HL-60/S4 treated with retinoic acid at 250 ng/mL for 4 days and 3 days (cell line): ENCODE results near the gene PELI2.
"Not testable (repeated sequence)": the region's sequence is repeated elsewhere in the genome, so short reads cannot be mapped to it uniquely, and the experiment has no call there.

Experiments used
- in situ Hi-C: fragments of 300-500 bp; cut with MboI; formaldehyde crosslinking; loops from 2 replicates; pipeline ENCODE4 v1.7.0; 2022; ENCODE audit warnings: low sequenced_read_pairs

The PELI2 gene

DNA sequence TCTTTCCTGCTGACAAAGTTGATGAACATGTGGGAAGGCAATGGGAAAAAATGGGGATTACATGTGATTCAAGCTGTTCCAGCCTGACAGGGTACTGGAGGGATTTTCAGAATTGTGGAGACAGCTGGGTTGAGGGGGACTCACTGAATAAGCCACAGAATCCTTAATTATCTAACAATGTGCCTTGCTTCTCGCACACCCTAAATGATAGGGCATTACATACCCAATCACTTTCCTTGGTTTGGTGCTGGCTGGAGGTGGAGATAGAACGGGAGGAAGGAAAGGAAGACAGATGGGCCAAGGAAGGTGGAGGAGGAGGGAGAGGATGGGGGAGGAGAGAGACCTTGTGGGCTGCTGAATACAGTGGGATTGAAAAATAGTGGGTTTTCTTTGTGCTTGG lies 20.7 kb downstream of the PELI2 start:
- in situ Hi-C loops: no loop called here

- in situ Hi-C loops: no loop called here
Observed at GRCh38 chr14:56142314-56142713, 24.1 kb downstream of the PELI2 start.

DNA sequence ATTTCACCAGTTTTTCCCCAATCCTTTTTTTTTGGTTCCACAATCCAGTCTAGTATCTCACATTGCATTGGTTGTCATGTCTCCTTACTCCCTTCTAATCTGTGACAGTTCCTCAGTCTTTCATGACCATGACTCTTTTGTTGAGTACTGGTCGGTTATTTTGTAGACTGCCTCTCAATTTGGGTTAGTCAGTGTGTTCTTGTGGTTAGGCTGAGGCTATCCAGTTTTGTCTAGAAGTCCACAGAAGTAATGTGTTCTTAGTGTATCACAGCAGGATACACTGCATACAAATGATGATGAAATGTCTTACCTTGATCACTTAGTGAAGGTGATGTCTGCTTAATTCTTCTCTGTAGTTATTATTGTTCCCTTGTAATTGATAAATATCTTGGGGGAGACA lies 24.8 kb downstream of the PELI2 start:
- in situ Hi-C loops: no loop called here

DNA sequence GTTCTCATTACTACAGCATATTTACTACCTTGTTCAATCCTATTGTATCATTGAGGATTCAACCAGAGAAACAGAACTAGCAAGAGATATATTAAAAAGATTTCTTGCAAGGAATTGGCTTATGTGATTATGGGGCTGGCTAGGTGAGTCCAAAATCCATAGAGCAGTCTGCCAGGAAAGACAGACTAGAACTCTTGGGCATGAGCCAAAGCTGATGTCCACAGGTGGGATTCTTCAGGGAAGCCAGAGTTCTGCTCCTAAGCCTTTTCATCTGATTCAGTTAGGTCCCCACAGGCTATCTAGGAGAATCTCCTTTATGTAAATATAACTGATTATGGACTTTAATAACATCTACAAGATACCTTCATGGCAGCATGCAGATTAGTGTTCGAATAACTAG lies 26.0 kb downstream of the PELI2 start:
- in situ Hi-C loops: no loop called here

GRCh38 chr14:56145181-56145769 lies 27.1 kb downstream of the PELI2 start:
- in situ Hi-C loops: no loop called here

GRCh38 chr14:56145965-56146364 lies 27.8 kb downstream of the PELI2 start:
- in situ Hi-C loops: no loop called here

DNA sequence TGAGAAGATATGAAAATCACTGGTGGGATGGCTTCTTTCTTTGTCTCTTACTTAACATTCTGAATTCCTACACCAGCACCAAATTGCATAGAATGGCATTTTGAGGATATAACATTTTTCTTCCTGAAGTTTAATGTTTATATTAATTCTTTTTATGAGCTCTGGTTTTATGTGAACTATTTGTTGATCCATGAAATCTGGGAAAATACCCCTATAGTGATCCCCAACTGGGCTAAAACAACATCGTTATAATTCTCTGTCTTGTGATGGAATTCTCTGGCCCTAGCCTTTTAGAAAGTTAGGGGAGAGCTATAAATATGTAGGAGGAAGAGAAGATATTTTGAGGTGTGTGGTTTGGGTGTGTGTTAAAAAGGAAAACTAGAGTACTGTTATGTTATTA lies 29.2 kb downstream of the PELI2 start:
- in situ Hi-C loops: no loop called here

DNA sequence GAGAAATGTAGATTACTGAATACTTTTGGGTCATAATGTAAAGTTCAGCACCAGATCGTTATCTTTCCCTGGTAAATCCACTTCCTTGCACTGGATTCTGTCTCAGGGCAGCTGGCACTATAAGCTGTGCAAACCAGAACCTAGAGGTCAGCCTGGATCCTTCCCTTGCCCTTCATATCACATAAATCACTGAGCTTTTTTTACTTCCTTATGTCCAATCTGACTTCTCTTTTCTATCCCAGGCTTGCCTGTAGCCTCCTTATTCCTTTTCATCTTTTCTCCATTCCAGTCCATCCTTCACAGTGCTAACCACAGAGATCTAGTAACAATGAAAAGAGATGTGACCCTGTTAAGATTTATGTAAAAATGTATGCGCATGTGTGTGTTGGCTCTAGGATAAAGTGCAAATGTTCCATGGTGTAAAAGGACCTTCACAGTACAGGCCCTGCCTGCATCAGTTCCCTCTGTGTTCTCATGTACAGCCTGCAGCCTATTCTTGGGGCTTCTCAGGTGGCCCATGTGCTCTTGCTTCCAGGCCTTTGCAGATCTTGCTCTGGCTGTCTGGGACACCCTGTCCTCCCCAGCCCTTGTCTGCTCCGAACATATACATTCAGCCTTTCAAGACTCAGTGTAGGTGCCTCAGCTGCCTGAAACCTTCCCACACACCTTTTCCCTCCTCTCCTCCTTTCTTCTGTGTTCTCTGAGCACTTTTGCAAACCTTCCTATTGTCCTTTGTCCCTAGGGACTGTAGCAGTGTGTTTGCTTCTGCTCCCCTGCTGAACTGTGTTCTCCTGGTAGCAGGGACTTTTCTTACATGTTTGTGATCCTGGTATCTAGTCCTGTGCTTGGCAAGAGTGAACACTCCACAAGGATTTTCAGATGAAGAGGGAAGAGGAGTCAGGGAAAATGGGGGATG lies 30.0 kb downstream of the PELI2 start:
- in situ Hi-C loops: no loop called here

DNA sequence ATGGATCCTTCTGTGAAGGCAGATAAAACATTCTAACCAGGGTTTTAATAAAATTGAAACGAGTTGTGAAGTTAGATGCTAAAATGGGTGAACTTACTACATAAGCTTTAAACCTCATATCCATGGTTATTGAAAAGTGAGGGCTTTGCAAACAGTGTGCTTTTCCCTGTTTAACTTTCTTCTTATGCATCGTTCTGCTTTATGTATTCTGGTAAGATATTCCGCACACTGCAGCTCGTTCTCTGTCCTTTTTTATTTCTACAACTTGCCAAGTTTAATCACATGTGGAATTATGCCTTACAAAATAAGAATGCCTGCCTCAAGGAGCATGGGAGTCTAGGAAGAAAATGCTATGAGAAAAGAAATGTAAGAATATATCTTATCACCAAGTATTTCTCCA lies 30.9 kb downstream of the PELI2 start:
- in situ Hi-C loops: no loop called here

- in situ Hi-C loops: no loop called here
Observed at GRCh38 chr14:56149995-56150394, 31.8 kb downstream of the PELI2 start.

GRCh38 chr14:56150645-56151345 lies 32.6 kb downstream of the PELI2 start:
- in situ Hi-C loops: no loop called here

GRCh38 chr14:56152221-56152620 lies 34.0 kb downstream of the PELI2 start:
- in situ Hi-C loops: no loop called here

GRCh38 chr14:56153267-56153666 lies 35.1 kb downstream of the PELI2 start:
- in situ Hi-C loops: no loop called here

DNA sequence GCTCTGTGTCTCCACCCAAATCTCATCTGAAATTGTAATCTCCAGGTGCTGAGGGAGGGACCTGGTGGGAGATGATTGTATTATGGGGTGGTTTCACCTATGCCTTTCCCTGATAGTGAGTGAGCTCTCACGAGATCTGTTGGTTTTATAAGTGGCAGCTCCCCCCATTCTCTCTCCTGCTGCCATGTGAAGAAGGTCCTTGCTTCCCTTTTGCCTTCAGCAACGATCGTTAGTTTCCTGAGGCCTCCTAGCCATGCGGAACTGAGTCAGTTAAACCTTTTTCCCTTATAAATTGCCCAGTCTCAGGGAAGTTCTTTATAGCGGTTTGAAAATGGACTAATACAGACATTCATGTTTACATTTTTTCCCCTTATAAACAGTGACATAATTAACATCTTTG lies 36.1 kb downstream of the PELI2 start:
- in situ Hi-C loops: no loop called here

DNA sequence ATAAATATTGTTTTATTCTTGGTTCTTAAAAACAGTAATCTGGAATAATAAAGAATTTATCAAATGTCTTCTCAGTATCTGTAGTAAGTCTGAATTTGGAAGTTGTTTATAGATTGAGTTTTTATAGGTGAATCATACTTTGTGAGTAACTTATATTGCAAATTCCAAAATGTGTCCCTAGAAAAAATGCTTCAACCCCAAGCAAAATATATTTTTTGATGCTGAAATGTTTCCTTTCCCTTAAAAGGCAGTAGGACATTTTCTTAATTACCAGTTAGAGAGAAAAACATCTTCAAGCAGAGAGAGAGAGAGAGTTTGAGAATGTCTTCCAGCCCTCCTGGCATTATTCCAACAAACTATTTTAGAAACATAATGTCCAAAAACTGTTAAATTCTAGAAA lies 37.9 kb downstream of the PELI2 start:
- in situ Hi-C loops: no loop called here

DNA sequence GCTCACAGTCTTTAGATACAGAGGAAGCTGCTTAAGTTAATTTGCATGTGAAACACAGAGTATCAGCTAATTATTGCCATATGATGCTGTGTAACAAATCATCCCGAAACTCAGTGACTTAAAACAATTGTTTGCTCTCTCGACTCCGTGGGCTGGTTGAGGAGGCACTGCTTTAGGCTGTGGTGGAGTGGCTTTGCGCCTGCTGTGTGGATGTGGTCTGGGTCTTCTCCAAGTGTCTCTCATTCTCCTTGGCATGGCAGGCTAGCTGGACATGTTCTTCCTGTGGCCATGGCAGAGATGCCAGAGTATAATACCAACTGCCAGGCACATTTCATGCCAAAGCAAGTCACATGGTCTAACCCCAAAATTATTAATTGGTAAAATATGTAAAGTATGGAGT lies 40.9 kb downstream of the PELI2 start:
- in situ Hi-C loops: no loop called here

DNA sequence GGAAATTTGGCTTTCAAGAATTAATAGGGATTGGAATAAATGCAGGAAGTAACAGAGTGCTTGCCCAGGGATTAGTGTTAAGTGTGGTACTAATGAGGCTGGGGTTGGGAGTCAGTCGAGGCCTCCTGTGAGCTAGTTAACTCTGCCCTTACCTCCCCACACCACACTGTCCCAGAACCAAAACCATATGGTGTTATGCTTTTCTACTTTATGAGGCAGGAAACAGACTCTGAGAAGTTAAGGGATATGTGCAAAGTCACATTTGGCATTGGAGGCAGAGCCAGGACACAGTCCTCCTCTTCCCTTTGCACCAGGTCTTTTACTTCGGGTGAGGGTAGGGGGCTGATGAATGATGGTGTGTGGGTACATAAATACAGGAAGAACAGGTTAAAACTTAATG lies 41.9 kb downstream of the PELI2 start:
- in situ Hi-C loops: no loop called here

DNA sequence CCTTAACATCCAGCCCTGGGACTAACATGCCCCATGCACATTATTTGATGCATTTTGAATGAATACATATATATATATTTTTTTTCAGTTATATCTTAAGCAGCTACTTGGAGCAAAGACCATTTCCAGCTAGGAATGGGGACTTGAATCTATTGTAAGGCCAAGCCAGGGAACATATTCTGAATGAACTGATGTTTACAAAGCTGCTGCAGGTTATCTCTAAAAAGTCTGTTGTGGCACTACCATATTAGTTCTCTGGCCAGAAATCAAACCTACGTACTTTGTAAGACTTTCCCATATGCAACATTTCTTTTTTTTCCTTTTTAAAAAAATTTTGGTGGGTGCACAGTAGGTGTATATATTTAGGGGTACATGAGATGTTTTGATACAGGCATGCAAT lies 43.4 kb downstream of the PELI2 start:
- in situ Hi-C loops: no loop called here

DNA sequence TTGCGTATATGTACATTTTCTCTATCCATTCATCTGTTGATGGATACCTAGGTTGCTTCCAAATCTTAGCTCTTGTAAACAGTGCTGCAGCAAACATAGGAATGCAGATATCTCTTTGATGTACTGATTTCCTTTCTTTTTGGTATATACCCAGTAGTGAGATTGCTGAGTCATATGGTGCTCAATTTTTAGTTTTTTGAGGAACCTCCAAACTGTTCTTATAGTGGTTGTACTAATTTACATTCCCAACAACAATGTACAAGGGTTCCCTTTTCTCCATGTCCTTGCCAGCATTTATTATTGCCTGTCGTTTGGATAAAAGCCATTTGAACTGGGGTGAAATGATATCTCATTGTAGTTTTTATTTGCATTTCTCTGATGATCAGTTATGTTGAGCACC lies 44.3 kb downstream of the PELI2 start:
- in situ Hi-C loops: no loop called here

DNA sequence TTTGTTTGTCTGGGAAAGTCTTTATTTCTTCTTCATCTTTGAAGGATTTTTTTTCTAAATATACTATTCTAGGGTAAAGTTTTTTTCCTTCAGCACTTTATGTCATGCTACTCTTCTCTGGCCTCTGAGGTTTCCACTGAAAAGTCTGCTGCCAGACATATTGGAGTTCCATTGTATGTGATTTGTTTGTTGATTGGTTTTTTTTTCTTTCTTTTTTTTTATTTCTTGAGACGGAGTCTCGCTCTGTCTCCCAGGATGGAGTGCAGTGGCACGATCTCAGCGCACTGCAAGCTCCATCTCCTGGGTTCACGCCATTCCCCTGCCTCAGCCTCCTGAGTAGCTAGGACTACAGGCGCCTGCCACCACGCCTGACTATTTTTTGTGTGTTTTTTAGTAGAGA lies 48.4 kb downstream of the PELI2 start:
- in situ Hi-C loops: not testable (repeated sequence)

DNA sequence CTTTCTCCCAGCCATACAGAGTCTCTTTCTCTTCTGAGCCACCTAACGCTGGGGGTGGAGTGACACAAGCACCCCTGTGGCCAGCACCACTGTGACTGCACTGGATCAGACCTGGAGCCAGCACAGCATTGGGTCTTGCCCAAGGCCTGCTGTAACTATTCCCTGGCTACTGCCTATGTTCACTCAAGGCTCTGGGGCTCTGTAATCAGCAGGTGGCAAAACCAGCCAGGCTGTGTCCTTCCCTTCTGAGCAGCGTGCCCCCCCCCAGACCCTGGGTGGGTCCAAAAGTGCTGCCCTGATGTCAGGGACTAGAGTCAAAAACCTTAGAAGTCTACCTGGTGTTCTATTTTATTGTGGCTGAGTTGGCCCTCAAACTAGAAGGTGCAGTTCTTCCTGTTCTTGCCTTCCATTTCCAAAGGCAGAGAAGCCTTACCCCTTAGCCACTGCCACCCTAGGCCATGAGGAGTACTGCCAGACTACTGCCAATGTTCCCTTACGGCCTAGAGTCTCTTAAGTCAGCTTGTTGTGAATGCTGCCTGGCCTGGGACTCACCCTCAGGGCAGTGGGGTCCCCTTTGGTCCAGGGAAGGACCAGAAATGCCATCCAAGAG lies 49.9 kb downstream of the PELI2 start:
- in situ Hi-C loops: no loop called here

- in situ Hi-C loops: no loop called here
Observed at GRCh38 chr14:56170028-56170427, 51.8 kb downstream of the PELI2 start.
